ENCODE results near the gene TMEM270. TPM values are rescaled to one million over a fixed set of nuclear protein-coding genes. Genes with fewer than 3 reads are reported as not detected.

TMEM270 gene
- total and polyA plus RNA-seq, 2 of the 8 experiments (the other 6 are each of a cell fraction or from before 2014, with no cell fraction given): 0.26 TPM; not detected in 1

- H2AFZ ChIP-seq (ENCODE audit: low read length): no peak overlapping the region
- H3K9me3 ChIP-seq (ENCODE audit: insufficient read depth in 2 of 2, low read depth in 1 of 2, low read length in 1 of 2): peaks cover 5 to 7% of the 10 kb centered on the region in 2 experiments; a peak in 2 of 4 replicates
- CTCF ChIA-PET (ENCODE audit: partially characterized antibody): interaction anchor here (0.6 to 4.9 kb wide), 13 partner anchors 11 to 226 kb away, joined by 3 to 52 read pairs (median 4); no protein-coding TSS in a partner anchor
- H3K27me3 ChIP-seq (replicated peaks in 1 of 4; ENCODE audit: control insufficient read depth in 3 of 4, extremely low read depth in 1 of 4, insufficient read depth in 3 of 4, low read length in 3 of 4): peaks cover 0 to 4% (median 0%) of the 10 kb centered on the region in 4 experiments; a peak in 2 of 7 replicates
- H4K91ac ChIP-seq (replicated peaks; ENCODE audit: insufficient read length, low read length): peak overlapping the region; percentile 45
- POLR2A ChIA-PET (ENCODE audit: partially characterized antibody): interaction anchor here (0.7 to 6.8 kb wide), 11 partner anchors 7 to 137 kb away, joined by 3 to 96 read pairs (median 4); partner anchors contain the start of genes ABHD11 and METTL27
- no peak overlapping the region for H3K14ac ChIP-seq (ENCODE audit: insufficient read length)
- H2BK5ac ChIP-seq (ENCODE audit: low read depth, low read length): peak overlapping the region; percentile 93
- no peaks in the 10 kb centered on the region; a peak in 1 of 4 replicates for H3K79me2 ChIP-seq (ENCODE audit: control insufficient read depth in 1 of 2, insufficient read depth in 2 of 2, low read length in 2 of 2)
- peaks cover 5% of the 10 kb centered on the region; the same call in 1 of the 2 replicates for H3K79me1 ChIP-seq (ENCODE audit: low read depth, low read length)
- 49% methylated on average over 13 of the region's 13 CpGs; no CpG with 5 or more reads in 1 of the 2 experiments for WGBS, 2 experiments (ENCODE audit: extremely low coverage in 1 of 2, insufficient coverage in 1 of 2, insufficient read length in 1 of 2, insufficient replicate concordance in 2 of 2, low coverage in 1 of 2, low lambda C conversion rate in 2 of 2, missing lambda C conversion rate in 1 of 2)
- H3K4ac ChIP-seq (replicated peaks; ENCODE audit: insufficient read length, low read depth, low read length): no peak overlapping the region
- H3K9ac ChIP-seq (replicated peaks in 1 of 4; ENCODE audit: extremely low read depth in 1 of 4, low read depth in 3 of 4, low read length in 3 of 4): 0 out of 7 replicates have a peak overlapping the region, but pooled peaks of 1 of the 4 experiments have one; percentile 33
- peak overlapping the region in 1 of 4 experiments; percentile 59; a peak in 1 of 8 replicates for H3K4me3 ChIP-seq (ENCODE audit: extremely low read depth in 1 of 4, insufficient read depth in 2 of 4, low read depth in 3 of 4, low read length in 4 of 4)
- no peaks in the 10 kb centered on the region; a peak in 1 of 8 replicates for H3K36me3 ChIP-seq (ENCODE audit: control insufficient read depth in 2 of 4, insufficient read depth in 4 of 4, low read length in 3 of 4)
- H2BK12ac ChIP-seq (ENCODE audit: low read depth, low read length): peak overlapping the region; percentile 99
- H2BK20ac ChIP-seq (ENCODE audit: low read length): peak overlapping the region; percentile 82
- peak overlapping the region; percentile 25 for H2BK120ac ChIP-seq (replicated peaks; ENCODE audit: low read depth, low read length)
- peaks cover 13% of the 10 kb centered on the region; the same call in 1 of the 2 replicates for H3K23me2 ChIP-seq (ENCODE audit: low read depth, low read length)
- peak overlapping the region; percentile 71 for H3K27ac ChIP-seq (ENCODE audit: low read depth, low read length)
- peak overlapping the region; percentile 47 to 63 for H3K4me2 ChIP-seq (ENCODE audit: insufficient read depth in 1 of 2, low read depth in 2 of 2, low read length in 2 of 2)
- H3K56ac ChIP-seq (replicated peaks; ENCODE audit: insufficient read length, low read depth, low read length): no peak overlapping the region
- DNase-seq (ENCODE audit: low read depth in 1 of 2, low spot score in 2 of 2) (no peak), FAIRE-seq (no peak)
- peak overlapping the region; percentile 24 for H4K5ac ChIP-seq (ENCODE audit: insufficient read length, low read depth, low read length)
- H4K8ac ChIP-seq (ENCODE audit: extremely low read depth, insufficient read depth, low read length): 0 out of 2 replicates have a peak overlapping the region, but pooled peaks have one; percentile 7
- peak overlapping the region; percentile 95; the same call in 1 of the 2 replicates for H2BK15ac ChIP-seq (ENCODE audit: low read length)
- H3K4me1 ChIP-seq (replicated peaks in 1 of 4; ENCODE audit: control insufficient read depth in 3 of 4, insufficient read depth in 4 of 4, low read length in 3 of 4): peaks cover 16 to 43% (median 33%) of the 10 kb centered on the region in 4 experiments
- H2AK5ac ChIP-seq (ENCODE audit: low read depth, low read length): peak overlapping the region; percentile 84; the same call in 1 of the 2 replicates
- no peaks in the 10 kb centered on the region for H4K20me1 ChIP-seq (replicated peaks in 1 of 2; ENCODE audit: control insufficient read depth in 1 of 2, insufficient read depth in 2 of 2, low read length in 2 of 2)
- no peak overlapping the region for H3K23ac ChIP-seq (ENCODE audit: insufficient read length)
- H3K18ac ChIP-seq (ENCODE audit: extremely low read depth, low read length): peak overlapping the region; percentile 95
- peak; percentile 72 for TF ChIP-seq JUND (IDR thresholded peaks at IDR 0.05; ENCODE audit: low read length)
- TF ChIP-seq RNF2 (IDR thresholded peaks at IDR 0.05; ENCODE audit: borderline replicate concordance, low read depth, low read length, missing control alignments, poor library complexity, severe bottlenecking): no peak
- TF ChIP-seq CEBPB (IDR thresholded peaks at IDR 0.05; ENCODE audit: low read depth, low read length): no peak
- TF ChIP-seq EP300 (IDR thresholded peaks at IDR 0.05; ENCODE audit: borderline replicate concordance in 1 of 2, low read depth in 2 of 2, low read length in 2 of 2): no peak
- TF ChIP-seq CBX5 (IDR thresholded peaks at IDR 0.05; ENCODE audit: low read depth, low read length): no peak
- TF ChIP-seq CREB1 (IDR thresholded peaks at IDR 0.05): no peak
- TF ChIP-seq KDM5A (IDR thresholded peaks at IDR 0.05; ENCODE audit: low read length): no peak
- TF ChIP-seq SUZ12 (IDR thresholded peaks at IDR 0.05; ENCODE audit: low read length): no peak
- no peak for TF ChIP-seq HDAC6 (IDR thresholded peaks at IDR 0.05; ENCODE audit: low read depth, low read length)
Observed at GRCh38 chr7:73833251-73833919, 27.6 kb upstream of the TMEM270 start.
